ENCODE data around the gene ZNF90.
"Not testable (repeated sequence)": the region's sequence is repeated elsewhere in the genome, so short reads cannot be mapped to it uniquely, and the experiment has no call there.

- TF ChIP-seq CTCF (IDR thresholded peaks at IDR 0.05 in 4 of 5, conservative IDR thresholded peaks at IDR 0.05 in 1 of 5); POLR2A (IDR thresholded peaks at IDR 0.05): not testable (repeated sequence)
These were observed 32.1 kb upstream of the ZNF90 start for GRCh38 chr19:20045742-20046141.
